ENCODE measurements around the gene LGMN. TPM values are rescaled to one million over a fixed set of nuclear protein-coding genes. Genes with fewer than 3 reads are reported as not detected.
"Not testable (repeated sequence)": the region's sequence is repeated elsewhere in the genome, so short reads cannot be mapped to it uniquely, and the experiment has no call there.

The LGMN gene
- total RNA-seq, 4 donors from 2014 or later: 61.8 to 77.3 (median 72.6) TPM

- no peak overlapping the region for H3K27ac ChIP-seq
- H3K36me3 ChIP-seq: no peaks in the 10 kb centered on the region
- no peaks in the 10 kb centered on the region for H3K9me3 ChIP-seq
- no peak for DNase-seq (ENCODE audit: low spot score in 2 of 2)
- H3K4me1 ChIP-seq: peaks cover 0 to 3% (median 0%) of the 10 kb centered on the region in 4 donors
- TF ChIP-seq CTCF (IDR thresholded peaks at IDR 0.05): no peak
- peak in 1 of 2 donors; percentile 71 for TF ChIP-seq EP300 (IDR thresholded peaks at IDR 0.05)
- H3K4me3 ChIP-seq: no peak overlapping the region
- H3K27me3 ChIP-seq: no peaks in the 10 kb centered on the region
- 71 to 76% methylated on average over 5 of the region's 5 CpGs for WGBS, 2 donors
Observed at GRCh38 chr14:92753250-92753649, 4.8 kb upstream of the LGMN start.

- no peak for DNase-seq (ENCODE audit: low spot score in 2 of 2)
- H3K4me1 ChIP-seq: peaks cover 0 to 10% (median 0%) of the 10 kb centered on the region in 4 donors
- H3K27me3 ChIP-seq: no peaks in the 10 kb centered on the region
- no peaks in the 10 kb centered on the region for H3K36me3 ChIP-seq
- no peak for TF ChIP-seq CTCF (IDR thresholded peaks at IDR 0.05)
- no peak for TF ChIP-seq EP300 (IDR thresholded peaks at IDR 0.05)
- TF ChIP-seq POLR2A (IDR thresholded peaks at IDR 0.05): no peak
- no peak overlapping the region for H3K4me3 ChIP-seq
- 64 to 66% methylated on average over 4 of the region's 4 CpGs for WGBS, 2 donors
- H3K27ac ChIP-seq: no peak overlapping the region
- no peaks in the 10 kb centered on the region for H3K9me3 ChIP-seq
Observed at GRCh38 chr14:92751819-92752218, 3.4 kb upstream of the LGMN start.

- no peak overlapping the region for H3K27ac ChIP-seq
- no peak for TF ChIP-seq CTCF (IDR thresholded peaks at IDR 0.05)
- no peak for TF ChIP-seq POLR2A (IDR thresholded peaks at IDR 0.05)
- no peak for TF ChIP-seq EP300 (IDR thresholded peaks at IDR 0.05)
- H3K4me1 ChIP-seq: peaks cover 0 to 17% (median 0%) of the 10 kb centered on the region in 4 donors
- WGBS, 2 donors: 85 to 87% methylated on average over 5 of the region's 5 CpGs
- H3K4me3 ChIP-seq: no peak overlapping the region
- no peaks in the 10 kb centered on the region for H3K36me3 ChIP-seq
- DNase-seq (ENCODE audit: low spot score in 2 of 2): no peak
- no peaks in the 10 kb centered on the region for H3K27me3 ChIP-seq
- no peaks in the 10 kb centered on the region for H3K9me3 ChIP-seq
Observed at GRCh38 chr14:92750994-92751400, 2.6 kb upstream of the LGMN start.

GRCh38 chr14:92750222-92750728 lies 1.8 kb upstream of the LGMN start:
- H3K4me1 ChIP-seq: peaks cover 0 to 17% (median 0%) of the 10 kb centered on the region in 4 donors
- H3K36me3 ChIP-seq; DNase-seq (ENCODE audit: low spot score in 2 of 2); H3K27me3 ChIP-seq; H3K9me3 ChIP-seq; H3K27ac ChIP-seq: not testable (repeated sequence)
- H3K4me3 ChIP-seq: peak overlapping the region in 1 of 4 donors; percentile 20
- WGBS, 2 donors: 83 to 85% methylated on average over 10 of the region's 10 CpGs

- peaks cover 0 to 17% (median 0%) of the 10 kb centered on the region in 4 donors for H3K4me1 ChIP-seq
- H3K9me3 ChIP-seq: no peaks in the 10 kb centered on the region
- peaks cover 0 to 3% (median 0%) of the 10 kb centered on the region in 3 donors for H3K36me3 ChIP-seq
- no peaks in the 10 kb centered on the region for H3K27me3 ChIP-seq
- no peak for TF ChIP-seq CTCF (IDR thresholded peaks at IDR 0.05)
- TF ChIP-seq EP300 (IDR thresholded peaks at IDR 0.05): no peak
- TF ChIP-seq POLR2A (IDR thresholded peaks at IDR 0.05): no peak
- WGBS, 2 donors: 1 to 2% methylated on average over 16 of the region's 16 CpGs
- H3K4me3 ChIP-seq: peak overlapping the region; percentile 68 to 86 (median 75)
- DNase-seq (ENCODE audit: low spot score in 2 of 2): no peak
- H3K27ac ChIP-seq: peak overlapping the region; percentile 38 to 86 (median 82)
Observed at GRCh38 chr14:92747701-92748258, 647 bp downstream of the LGMN start.

Measured in tibial nerve (tissue), 4 donors.